Lower lobe of right lung (tissue), 2 donors: ENCODE measurements around the gene OR52N2. TPM values are rescaled to one million over a fixed set of nuclear protein-coding genes. Genes with fewer than 3 reads are reported as not detected.

Experiments
- ATAC-seq, 2 donors: fragments of 200-7000 bp; cut with Tn5 transposase; one replicate each; pipeline ENCODE4 v1.9.1; 2020 to 2022; ENCODE audit warnings: mild to moderate bottlenecking in 2 of 2, moderate library complexity in 2 of 2
- DNase-seq: peaks from one replicate; pipeline ENCODE4 v3.0.0-alpha.2; 2020
- H3K27ac ChIP-seq: fragments of 200-600 bp; one replicate; pipeline ENCODE4 v1.8.0; 2022
- H3K27me3 ChIP-seq: fragments of 200-600 bp; one replicate; pipeline ENCODE4 v1.8.0; 2022; ENCODE audit warnings: low read depth
- H3K36me3 ChIP-seq: fragments of 200-600 bp; one replicate; pipeline ENCODE4 v1.8.0; 2022; ENCODE audit warnings: mild to moderate bottlenecking
- H3K4me1 ChIP-seq: fragments of 200-600 bp; one replicate; pipeline ENCODE4 v1.8.0; 2022
- H3K4me3 ChIP-seq: fragments of 200-600 bp; one replicate; pipeline ENCODE4 v1.8.0; 2022; ENCODE audit warnings: mild to moderate bottlenecking
- H3K9me3 ChIP-seq: fragments of 200-600 bp; one replicate; pipeline ENCODE4 v1.8.0; 2022
- intact Hi-C: fragments of 100-400 bp; cut with DNase I; formaldehyde crosslinking; loops from one replicate; pipeline ENCODE4 v1.11.0; 2022
- total RNA-seq: library from RNA; stranded (reverse); fragmentation: NEBNext Ultra II Directional; extraction: Animal tissue kit (Norgen Biotek cat#: 25700); gene quantifications from one replicate; pipeline ENCODE4 v1.2.1, GENCODE V29; 2021
- TF ChIP-seq, protein P1 (sequence below): fragments of 200-600 bp; IDR thresholded peaks from one replicate; pipeline ENCODE4 v1.8.0; 2022; ENCODE audit warnings: antibody characterized with exemption, mild to moderate bottlenecking
- donor health status: DM: no; HTN: yes; CAD: no; lungs with severe emphysema.

OR52N2 gene
- total RNA-seq, 1 donor from 2014 or later = not detected

GRCh38 chr11:5818245-5818886, 9.6 kb downstream of the OR52N2 start:
- peak in 1 of 2 donors; percentile 44 for ATAC-seq
- H3K4me3 ChIP-seq = no peak overlapping the region

GRCh38 chr11:5831196-5831829, 22.6 kb downstream of the OR52N2 start:
- Histone ChIP-seq H3K27ac (no peak overlapping the region), H3K27me3 (no peaks in the 10 kb centered on the region), H3K9me3 (no peaks in the 10 kb centered on the region), H3K4me3 (no peak overlapping the region), H3K4me1 (no peaks in the 10 kb centered on the region), H3K36me3 (no peaks in the 10 kb centered on the region)
- no peak for DNase-seq
- TF ChIP-seq, protein P1, sequence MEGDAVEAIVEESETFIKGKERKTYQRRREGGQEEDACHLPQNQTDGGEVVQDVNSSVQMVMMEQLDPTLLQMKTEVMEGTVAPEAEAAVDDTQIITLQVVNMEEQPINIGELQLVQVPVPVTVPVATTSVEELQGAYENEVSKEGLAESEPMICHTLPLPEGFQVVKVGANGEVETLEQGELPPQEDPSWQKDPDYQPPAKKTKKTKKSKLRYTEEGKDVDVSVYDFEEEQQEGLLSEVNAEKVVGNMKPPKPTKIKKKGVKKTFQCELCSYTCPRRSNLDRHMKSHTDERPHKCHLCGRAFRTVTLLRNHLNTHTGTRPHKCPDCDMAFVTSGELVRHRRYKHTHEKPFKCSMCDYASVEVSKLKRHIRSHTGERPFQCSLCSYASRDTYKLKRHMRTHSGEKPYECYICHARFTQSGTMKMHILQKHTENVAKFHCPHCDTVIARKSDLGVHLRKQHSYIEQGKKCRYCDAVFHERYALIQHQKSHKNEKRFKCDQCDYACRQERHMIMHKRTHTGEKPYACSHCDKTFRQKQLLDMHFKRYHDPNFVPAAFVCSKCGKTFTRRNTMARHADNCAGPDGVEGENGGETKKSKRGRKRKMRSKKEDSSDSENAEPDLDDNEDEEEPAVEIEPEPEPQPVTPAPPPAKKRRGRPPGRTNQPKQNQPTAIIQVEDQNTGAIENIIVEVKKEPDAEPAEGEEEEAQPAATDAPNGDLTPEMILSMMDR = no peak
- intact Hi-C loops = no loop called here
- no peak for ATAC-seq

More at GRCh38 chr11:5818245-5818886, 9.6 kb downstream of the OR52N2 start:
- Histone ChIP-seq H3K27me3 (no peaks in the 10 kb centered on the region), H3K27ac (no peak overlapping the region), H3K36me3 (no peaks in the 10 kb centered on the region), H3K4me1 (no peaks in the 10 kb centered on the region), H3K9me3 (no peaks in the 10 kb centered on the region)
- no peak for DNase-seq
- intact Hi-C loops = no loop called here
- TF ChIP-seq, protein P1 = no peak

DNA sequence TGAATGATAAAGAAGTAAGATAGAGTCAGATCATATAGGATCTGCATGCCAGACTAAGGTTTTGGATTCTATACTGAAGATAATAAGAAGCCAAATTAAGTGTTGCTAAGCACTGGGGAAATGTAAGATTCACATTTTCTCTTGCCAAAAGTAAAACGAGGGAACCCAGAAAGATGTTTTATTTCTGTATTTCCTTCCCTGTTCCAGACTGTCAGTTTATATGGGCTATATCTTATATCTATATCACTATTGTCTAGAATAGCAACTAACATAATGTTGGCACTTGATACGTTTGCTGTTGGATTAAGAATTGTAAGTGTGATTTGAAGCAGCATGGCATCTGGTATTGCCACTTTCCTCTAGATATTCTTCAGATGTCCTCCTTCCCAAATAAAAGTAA, 24.7 kb downstream of the OR52N2 start:
- no peaks in the 10 kb centered on the region for H3K27me3 ChIP-seq
- ATAC-seq = no peak
- intact Hi-C loops = no loop called here
- H3K27ac ChIP-seq = no peak overlapping the region
- no peak for DNase-seq
- no peaks in the 10 kb centered on the region for H3K4me1 ChIP-seq
- H3K9me3 ChIP-seq = no peaks in the 10 kb centered on the region
- no peaks in the 10 kb centered on the region for H3K36me3 ChIP-seq
- H3K4me3 ChIP-seq = no peak overlapping the region
- TF ChIP-seq, protein P1 = no peak

- H3K9me3 ChIP-seq = no peaks in the 10 kb centered on the region
- H3K4me1 ChIP-seq = no peaks in the 10 kb centered on the region
- H3K27ac ChIP-seq = no peak overlapping the region
- intact Hi-C loops = no loop called here
- H3K36me3 ChIP-seq = no peaks in the 10 kb centered on the region
- ATAC-seq (peak in 1 of 2 donors; percentile 68), DNase-seq (no peak)
- H3K4me3 ChIP-seq = no peak overlapping the region
- TF ChIP-seq, protein P1 = no peak
- no peaks in the 10 kb centered on the region for H3K27me3 ChIP-seq
Measured at GRCh38 chr11:5837695-5838094, 29.0 kb downstream of the OR52N2 start.

DNA sequence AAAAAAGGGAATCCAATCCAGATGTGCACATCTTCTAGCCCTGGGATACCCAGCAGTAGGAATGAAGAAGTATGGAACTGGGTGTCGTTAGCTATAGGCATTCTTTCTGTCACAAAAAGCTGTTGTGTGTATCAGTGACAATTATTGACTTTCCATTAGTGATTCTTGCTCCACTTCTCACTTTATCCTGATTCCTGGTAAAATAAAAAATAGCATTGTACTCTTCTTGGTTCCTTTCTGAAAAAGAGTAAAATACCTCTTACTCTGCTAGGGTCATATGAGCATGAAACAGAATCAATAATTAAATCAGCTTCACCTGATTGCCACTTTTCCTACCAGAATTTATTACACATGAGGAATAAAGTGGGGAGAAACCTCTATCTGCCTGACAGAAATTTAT, 33.1 kb downstream of the OR52N2 start, which contains the start of gene OR52E6:
TSS of gene OR52E6 (minus strand) at position 101 of the 400 bp plus-strand sequence. CDS start at position 101, 0 bp downstream.
- TF ChIP-seq, protein P1 = no peak

More for the DNA sequence above, 33.1 kb downstream of the OR52N2 start, which contains the start of gene OR52E6:
- Histone ChIP-seq H3K4me1 (no peaks in the 10 kb centered on the region), H3K36me3 (no peaks in the 10 kb centered on the region), H3K9me3 (no peaks in the 10 kb centered on the region), H3K27me3 (no peaks in the 10 kb centered on the region), H3K4me3 (no peak within 1 kb of the TSS), H3K27ac (no peak within 1 kb of the TSS)
- intact Hi-C loops = no loop called here
- no peak for DNase-seq
- no peak for ATAC-seq
